Measurements from ENCODE around the gene CFAP251. TPM values are rescaled to one million over a fixed set of nuclear protein-coding genes. Genes with fewer than 3 reads are reported as not detected.

The CFAP251 gene
- total and polyA plus RNA-seq, 2 of the 8 experiments (the other 6 are each of a cell fraction or from before 2014, with no cell fraction given) = 1.8 to 2.9 TPM

DNA sequence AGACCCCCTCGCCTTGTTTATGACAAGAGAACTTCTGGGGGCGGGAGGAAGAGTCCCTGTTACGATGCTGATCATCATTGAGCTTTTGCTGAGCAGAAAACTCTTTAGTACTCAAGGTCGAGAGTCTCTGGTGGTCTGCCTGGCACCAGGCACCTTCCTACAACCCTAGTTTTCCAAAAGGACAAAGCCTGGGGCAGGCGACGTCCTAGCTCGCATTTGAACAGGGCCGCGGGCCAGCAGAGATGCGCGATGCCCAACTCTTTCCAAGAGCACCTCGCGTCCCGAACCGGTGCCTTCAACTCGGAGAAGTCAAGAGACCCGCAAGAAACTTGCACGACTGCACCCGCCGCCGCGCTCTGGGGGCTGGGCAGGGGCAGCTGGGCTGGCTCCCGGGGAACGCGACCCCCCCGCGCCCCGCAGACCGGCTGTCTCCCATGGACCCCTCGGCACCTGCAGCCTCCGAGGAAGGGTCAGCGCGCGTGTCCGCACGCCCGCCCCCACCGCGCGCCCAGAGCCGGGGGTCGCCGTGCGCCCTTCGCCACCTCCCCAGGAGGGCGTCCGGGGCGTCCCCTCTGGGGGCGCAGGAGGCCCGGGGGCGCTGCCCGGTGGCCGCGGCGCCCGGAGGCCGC is 102.9 kb downstream of the CFAP251 start:
- H3K4me2 ChIP-seq (ENCODE audit: insufficient read depth in 1 of 2, low read depth in 2 of 2, low read length in 2 of 2) = peak overlapping the region; percentile 69 to 80
- peak overlapping the region; percentile 61 for H2AFZ ChIP-seq (ENCODE audit: low read length)
- peak overlapping the region; percentile 68 for H3K18ac ChIP-seq (ENCODE audit: extremely low read depth, low read length)
- H2BK15ac ChIP-seq (ENCODE audit: low read length) = no peak overlapping the region
- no peak overlapping the region for H2AK5ac ChIP-seq (ENCODE audit: low read depth, low read length)
- H2BK5ac ChIP-seq (ENCODE audit: low read depth, low read length) = no peak overlapping the region
- ChIA-PET CTCF (ENCODE audit: partially characterized antibody) (interaction anchor here (0.6 to 1.1 kb wide), 2 partner anchors 139 to 790 kb away, joined by 3 to 4 read pairs; no protein-coding TSS in a partner anchor), POLR2A (ENCODE audit: partially characterized antibody) (interaction anchor here (0.6 to 2.0 kb wide), 15 partner anchors 8 to 139 kb away, joined by 3 to 9 read pairs (median 3); partner anchors contain the start of gene PSMD9)
- H2BK120ac ChIP-seq (replicated peaks; ENCODE audit: low read depth, low read length) = no peak overlapping the region
- H3K27ac ChIP-seq (ENCODE audit: low read depth, low read length) = no peak overlapping the region
- no peak overlapping the region for H4K5ac ChIP-seq (ENCODE audit: insufficient read length, low read depth, low read length)
- H3K14ac ChIP-seq (ENCODE audit: insufficient read length) = no peak overlapping the region
- H3K23me2 ChIP-seq (ENCODE audit: low read depth, low read length) = peaks cover 14% of the 10 kb centered on the region; the same call in 1 of the 2 replicates
- no peak overlapping the region for H4K91ac ChIP-seq (replicated peaks; ENCODE audit: insufficient read length, low read length)
- peak overlapping the region in 1 of 4 experiments; percentile 70; a peak in 4 of 7 replicates for H3K9ac ChIP-seq (replicated peaks in 1 of 4; ENCODE audit: extremely low read depth in 1 of 4, low read depth in 3 of 4, low read length in 3 of 4)
- H3K9me3 ChIP-seq (ENCODE audit: insufficient read depth in 2 of 2, low read depth in 1 of 2, low read length in 1 of 2) = no peaks in the 10 kb centered on the region
- H3K79me1 ChIP-seq (ENCODE audit: low read depth, low read length) = peaks cover 5% of the 10 kb centered on the region; the same call in 1 of the 2 replicates
- H4K20me1 ChIP-seq (replicated peaks in 1 of 2; ENCODE audit: control insufficient read depth in 1 of 2, insufficient read depth in 2 of 2, low read length in 2 of 2) = peaks cover 0 to 4% of the 10 kb centered on the region in 2 experiments
- peaks cover 0 to 9% (median 7%) of the 10 kb centered on the region in 4 experiments; a peak in 4 of 7 replicates for H3K4me1 ChIP-seq (replicated peaks in 1 of 4; ENCODE audit: control insufficient read depth in 3 of 4, insufficient read depth in 4 of 4, low read length in 3 of 4)
- H2BK12ac ChIP-seq (ENCODE audit: low read depth, low read length) = no peak overlapping the region
- DNase-seq (ENCODE audit: low read depth in 1 of 2, low spot score in 2 of 2) (peak in 1 of 2 experiments; percentile 65), FAIRE-seq (no peak)
- no peak overlapping the region for H3K56ac ChIP-seq (replicated peaks; ENCODE audit: insufficient read length, low read depth, low read length)
- H3K36me3 ChIP-seq (ENCODE audit: control insufficient read depth in 2 of 4, insufficient read depth in 4 of 4, low read length in 3 of 4) = no peaks in the 10 kb centered on the region
- no peak overlapping the region for H2BK20ac ChIP-seq (ENCODE audit: low read length)
- no peak overlapping the region for H3K23ac ChIP-seq (ENCODE audit: insufficient read length)
- no peak overlapping the region for H3K4ac ChIP-seq (replicated peaks; ENCODE audit: insufficient read length, low read depth, low read length)
- WGBS, 2 experiments (ENCODE audit: extremely low coverage in 1 of 2, insufficient coverage in 1 of 2, insufficient read length in 1 of 2, insufficient replicate concordance in 2 of 2, low coverage in 1 of 2, low lambda C conversion rate in 2 of 2, missing lambda C conversion rate in 1 of 2) = 4% methylated on average over 31 of the region's 57 CpGs; no CpG with 5 or more reads in 1 of the 2 experiments
- peak overlapping the region; percentile 51 for H4K8ac ChIP-seq (ENCODE audit: extremely low read depth, insufficient read depth, low read length)
- peaks cover 4 to 17% of the 10 kb centered on the region in 2 experiments; a peak in 3 of 4 replicates for H3K79me2 ChIP-seq (ENCODE audit: control insufficient read depth in 1 of 2, insufficient read depth in 2 of 2, low read length in 2 of 2)
- peak overlapping the region; percentile 55 to 87 (median 66) for H3K4me3 ChIP-seq (ENCODE audit: extremely low read depth in 1 of 4, insufficient read depth in 2 of 4, low read depth in 3 of 4, low read length in 4 of 4)
- H3K27me3 ChIP-seq (replicated peaks in 1 of 4; ENCODE audit: control insufficient read depth in 3 of 4, extremely low read depth in 1 of 4, insufficient read depth in 3 of 4, low read length in 3 of 4) = peaks cover 3 to 25% (median 16%) of the 10 kb centered on the region in 4 experiments
- TF ChIP-seq SP1 (IDR thresholded peaks at IDR 0.05; ENCODE audit: low read depth, low read length) (no peak), CEBPB (IDR thresholded peaks at IDR 0.05; ENCODE audit: low read depth, low read length) (no peak), SUZ12 (IDR thresholded peaks at IDR 0.05; ENCODE audit: low read length) (peak; percentile 44; the same call in 1 of the 2 replicates), TBP (IDR thresholded peaks at IDR 0.05; ENCODE audit: low read depth, low read length) (no peak), BCL11A (IDR thresholded peaks at IDR 0.05; ENCODE audit: low read depth in 2 of 2, low read length in 2 of 2) (no peak), BRCA1 (IDR thresholded peaks at IDR 0.05; ENCODE audit: low read depth, low read length) (no peak), JUND (IDR thresholded peaks at IDR 0.05; ENCODE audit: low read length) (no peak), CREB1 (IDR thresholded peaks at IDR 0.05) (no peak), SAP30 (IDR thresholded peaks at IDR 0.05; ENCODE audit: insufficient read depth, insufficient replicate concordance, low read length) (no peak), SP4 (IDR thresholded peaks at IDR 0.05; ENCODE audit: low read length) (no peak), SP2 (IDR thresholded peaks at IDR 0.05; ENCODE audit: low read length) (no peak), KDM4A (IDR thresholded peaks at IDR 0.05; ENCODE audit: low read depth, low read length, severe bottlenecking) (peak; percentile 72), ASH2L (IDR thresholded peaks at IDR 0.05; ENCODE audit: low read length) (peak; percentile 40), RFX5 (IDR thresholded peaks at IDR 0.05; ENCODE audit: borderline replicate concordance, low read depth, low read length) (no peak), POLR2A (IDR thresholded peaks at IDR 0.05; ENCODE audit: control extremely low read depth in 1 of 2, low read depth in 2 of 2, low read length in 2 of 2) (no peak)

Measured in H1 (cell line).